Measurements from ENCODE around the gene DEUP1.

GRCh38 chr11:93287434-93287833, 43.1 kb upstream of the DEUP1 start:
- no peak for TF ChIP-seq TOX (CRISPR knock-in tag; IDR thresholded peaks at IDR 0.05; ENCODE audit: borderline replicate concordance)
- TF ChIP-seq, protein P1, sequence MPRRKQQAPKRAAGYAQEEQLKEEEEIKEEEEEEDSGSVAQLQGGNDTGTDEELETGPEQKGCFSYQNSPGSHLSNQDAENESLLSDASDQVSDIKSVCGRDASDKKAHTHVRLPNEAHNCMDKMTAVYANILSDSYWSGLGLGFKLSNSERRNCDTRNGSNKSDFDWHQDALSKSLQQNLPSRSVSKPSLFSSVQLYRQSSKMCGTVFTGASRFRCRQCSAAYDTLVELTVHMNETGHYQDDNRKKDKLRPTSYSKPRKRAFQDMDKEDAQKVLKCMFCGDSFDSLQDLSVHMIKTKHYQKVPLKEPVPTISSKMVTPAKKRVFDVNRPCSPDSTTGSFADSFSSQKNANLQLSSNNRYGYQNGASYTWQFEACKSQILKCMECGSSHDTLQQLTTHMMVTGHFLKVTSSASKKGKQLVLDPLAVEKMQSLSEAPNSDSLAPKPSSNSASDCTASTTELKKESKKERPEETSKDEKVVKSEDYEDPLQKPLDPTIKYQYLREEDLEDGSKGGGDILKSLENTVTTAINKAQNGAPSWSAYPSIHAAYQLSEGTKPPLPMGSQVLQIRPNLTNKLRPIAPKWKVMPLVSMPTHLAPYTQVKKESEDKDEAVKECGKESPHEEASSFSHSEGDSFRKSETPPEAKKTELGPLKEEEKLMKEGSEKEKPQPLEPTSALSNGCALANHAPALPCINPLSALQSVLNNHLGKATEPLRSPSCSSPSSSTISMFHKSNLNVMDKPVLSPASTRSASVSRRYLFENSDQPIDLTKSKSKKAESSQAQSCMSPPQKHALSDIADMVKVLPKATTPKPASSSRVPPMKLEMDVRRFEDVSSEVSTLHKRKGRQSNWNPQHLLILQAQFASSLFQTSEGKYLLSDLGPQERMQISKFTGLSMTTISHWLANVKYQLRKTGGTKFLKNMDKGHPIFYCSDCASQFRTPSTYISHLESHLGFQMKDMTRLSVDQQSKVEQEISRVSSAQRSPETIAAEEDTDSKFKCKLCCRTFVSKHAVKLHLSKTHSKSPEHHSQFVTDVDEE (CRISPR knock-in tag; IDR thresholded peaks at IDR 0.05) = no peak
- TF ChIP-seq CREB5 (CRISPR knock-in tag; IDR thresholded peaks at IDR 0.05; ENCODE audit: low read depth) = no peak
- TF ChIP-seq ISL1 (CRISPR knock-in tag; IDR thresholded peaks at IDR 0.05) = no peak
- TF ChIP-seq PPARA (CRISPR knock-in tag; IDR thresholded peaks at IDR 0.05; ENCODE audit: borderline replicate concordance) = no peak
- no peak for TF ChIP-seq ZNF8 (CRISPR knock-in tag; IDR thresholded peaks at IDR 0.05)
- TF ChIP-seq, protein P2, sequence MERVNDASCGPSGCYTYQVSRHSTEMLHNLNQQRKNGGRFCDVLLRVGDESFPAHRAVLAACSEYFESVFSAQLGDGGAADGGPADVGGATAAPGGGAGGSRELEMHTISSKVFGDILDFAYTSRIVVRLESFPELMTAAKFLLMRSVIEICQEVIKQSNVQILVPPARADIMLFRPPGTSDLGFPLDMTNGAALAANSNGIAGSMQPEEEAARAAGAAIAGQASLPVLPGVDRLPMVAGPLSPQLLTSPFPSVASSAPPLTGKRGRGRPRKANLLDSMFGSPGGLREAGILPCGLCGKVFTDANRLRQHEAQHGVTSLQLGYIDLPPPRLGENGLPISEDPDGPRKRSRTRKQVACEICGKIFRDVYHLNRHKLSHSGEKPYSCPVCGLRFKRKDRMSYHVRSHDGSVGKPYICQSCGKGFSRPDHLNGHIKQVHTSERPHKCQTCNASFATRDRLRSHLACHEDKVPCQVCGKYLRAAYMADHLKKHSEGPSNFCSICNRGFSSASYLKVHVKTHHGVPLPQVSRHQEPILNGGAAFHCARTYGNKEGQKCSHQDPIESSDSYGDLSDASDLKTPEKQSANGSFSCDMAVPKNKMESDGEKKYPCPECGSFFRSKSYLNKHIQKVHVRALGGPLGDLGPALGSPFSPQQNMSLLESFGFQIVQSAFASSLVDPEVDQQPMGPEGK (CRISPR knock-in tag; IDR thresholded peaks at IDR 0.05; ENCODE audit: borderline replicate concordance) = no peak
- no peak for TF ChIP-seq ARNTL (CRISPR knock-in tag; IDR thresholded peaks at IDR 0.05; ENCODE audit: borderline replicate concordance, low read depth)
- no peak for TF ChIP-seq OSR1 (CRISPR knock-in tag; IDR thresholded peaks at IDR 0.05)
- no peak for TF ChIP-seq RARB (CRISPR knock-in tag; IDR thresholded peaks at IDR 0.05)
- TF ChIP-seq SNAI2 (CRISPR knock-in tag; IDR thresholded peaks at IDR 0.05) = no peak
